IMR-90 (cell line): ENCODE results near the gene KIFAP3. TPM values are rescaled to one million over a fixed set of nuclear protein-coding genes. Genes with fewer than 3 reads are reported as not detected.
"Not testable (repeated sequence)": the region's sequence is repeated elsewhere in the genome, so short reads cannot be mapped to it uniquely, and the experiment has no call there.

ENCODE experiments used
- ATAC-seq: fragments of 200-7000 bp; cut with Tn5 transposase; 2 replicates; pipeline ENCODE4 v1.9.1; 2020; ENCODE audit warnings: low read depth, mild to moderate bottlenecking, moderate library complexity
- BruUV-seq: library from RNA; stranded (reverse); fragments of 400-500 nt; replicated peaks from 2 replicates; lab custom pipeline; 2021; lab: Mats Ljungman, UMichigan
- CTCF ChIA-PET: fragments of 300-600 bp; formaldehyde crosslinking; extraction: SDS; loops from one replicate; lab custom pipeline; 2021; ENCODE audit warnings: antibody characterized with exemption; lab: Yijun Ruan, JAX
- POLR2A ChIA-PET: fragments of 300-600 bp; sonication (Branson Sonifier 250); formaldehyde crosslinking; loops from one replicate; lab custom pipeline; 2022; ENCODE audit warnings: antibody characterized with exemption; ENCODE audit not compliant: unreplicated experiment; lab: Charles Lee
- DNase-seq: peaks from one replicate; pipeline ENCODE4 v3.0.0; 2013
- H2AFZ ChIP-seq: replicated peaks from 2 replicates; pipeline ENCODE3; 2013; ENCODE audit warnings: low read length, mild to moderate bottlenecking; ENCODE audit not compliant: poor library complexity
- H2AK5ac ChIP-seq: 2 replicates; pipeline ENCODE4 v1.6.1; 2013; ENCODE audit warnings: low read depth, low read length, inconsistent platforms
- H2AK9ac ChIP-seq: replicated peaks from 2 replicates; pipeline ENCODE3; 2013; ENCODE audit warnings: mild to moderate bottlenecking, low read depth, low read length, moderate library complexity; ENCODE audit not compliant: poor library complexity
- H2BK120ac ChIP-seq: 2 replicates; pipeline ENCODE4 v1.6.1; 2013; ENCODE audit warnings: low read depth, low read length, inconsistent platforms
- H2BK15ac ChIP-seq: 3 replicates; pipeline ENCODE4 v1.6.1; 2013; ENCODE audit warnings: low read depth, low read length, inconsistent platforms
- H2BK20ac ChIP-seq: 2 replicates; pipeline ENCODE4 v1.6.1; 2013; ENCODE audit warnings: low read depth, mild to moderate bottlenecking, inconsistent platforms, low read length, moderate library complexity
- H2BK5ac ChIP-seq: 2 replicates; pipeline ENCODE4 v1.6.1; 2013; ENCODE audit warnings: mild to moderate bottlenecking, low read depth, low read length, inconsistent platforms; ENCODE audit not compliant: poor library complexity, severe bottlenecking
- H3K14ac ChIP-seq: replicated peaks from 2 replicates; pipeline ENCODE4 v1.6.1; 2013; ENCODE audit warnings: low read depth, low read length, inconsistent platforms
- H3K18ac ChIP-seq: 2 replicates; pipeline ENCODE4 v1.6.1; 2013; ENCODE audit warnings: low read depth, low read length, control low read depth
- H3K23ac ChIP-seq: 2 replicates; pipeline ENCODE4 v1.6.1; 2013; ENCODE audit warnings: low read depth, low read length, inconsistent platforms
- H3K27ac ChIP-seq: 2 replicates; pipeline ENCODE4 v1.5.1; 2013; ENCODE audit warnings: mild to moderate bottlenecking, control low read depth, low read length; ENCODE audit not compliant: insufficient read depth
- H3K27me3 ChIP-seq: 2 replicates; pipeline ENCODE4 v1.6.1; 2013; ENCODE audit warnings: low read length; ENCODE audit not compliant: control insufficient read depth, insufficient read depth
- H3K36me3 ChIP-seq: 2 replicates; pipeline ENCODE4 v1.6.1; 2013; ENCODE audit warnings: low read length, mixed read lengths; ENCODE audit not compliant: control insufficient read depth, insufficient read depth
- H3K4ac ChIP-seq: 2 replicates; pipeline ENCODE4 v1.6.1; 2013; ENCODE audit warnings: low read depth, low read length, inconsistent platforms
- H3K4me1 ChIP-seq: 2 replicates; pipeline ENCODE4 v1.6.1; 2013; ENCODE audit warnings: low read length, mixed read lengths; ENCODE audit not compliant: control insufficient read depth, insufficient read depth
- H3K4me2 ChIP-seq: 2 replicates; pipeline ENCODE4 v1.6.1; 2013; ENCODE audit warnings: low read depth, mild to moderate bottlenecking, control low read depth, low read length, moderate library complexity
- H3K4me3 ChIP-seq: 2 replicates; pipeline ENCODE4 v1.5.1; 2013; ENCODE audit warnings: low read depth, mild to moderate bottlenecking, control low read depth, low read length, moderate library complexity; ENCODE audit not compliant: insufficient read depth
- H3K56ac ChIP-seq: 2 replicates; pipeline ENCODE4 v1.6.1; 2013; ENCODE audit warnings: low read length, inconsistent platforms; ENCODE audit not compliant: insufficient read depth; ENCODE audit errors: extremely low read depth
- H3K79me1 ChIP-seq, 2 experiments: 2 replicates each; pipeline ENCODE4 v1.6.1; 2013; ENCODE audit warnings: low read length in 2 of 2, inconsistent platforms in 1 of 2, low read depth in 1 of 2
- H3K9ac ChIP-seq: 2 replicates; pipeline ENCODE4 v1.6.1; 2013; ENCODE audit warnings: low read depth, low read length, control low read depth
- H3K9me1 ChIP-seq: 2 replicates; pipeline ENCODE4 v1.6.1; 2013; ENCODE audit warnings: low read length, inconsistent platforms; ENCODE audit not compliant: insufficient read depth
- H3K9me3 ChIP-seq: 2 replicates; pipeline ENCODE4 v1.6.1; 2013; ENCODE audit warnings: low read length; ENCODE audit not compliant: control insufficient read depth, insufficient read depth
- H4K20me1 ChIP-seq: 2 replicates; pipeline ENCODE4 v1.6.1; 2013; ENCODE audit warnings: low read length, inconsistent platforms; ENCODE audit not compliant: insufficient read depth
- H4K5ac ChIP-seq: 2 replicates; pipeline ENCODE4 v1.6.1; 2013; ENCODE audit warnings: mild to moderate bottlenecking, low read depth, low read length, control low read depth
- H4K8ac ChIP-seq, 2 experiments: 2 replicates each; pipeline ENCODE4 v1.6.1; 2013; ENCODE audit warnings: low read depth in 2 of 2, low read length in 2 of 2, control low read depth in 1 of 2, inconsistent platforms in 1 of 2
- H4K91ac ChIP-seq: 2 replicates; pipeline ENCODE4 v1.6.1; 2013; ENCODE audit warnings: low read depth, low read length, inconsistent platforms; ENCODE audit not compliant: insufficient read depth
- BHLHE40 ChIP-seq: fragments of 150-350 bp; IDR thresholded peaks from 2 replicates; pipeline ENCODE4 v1.6.1; 2016; ENCODE audit warnings: mild to moderate bottlenecking, low read depth, low read length
- CEBPB ChIP-seq: IDR thresholded peaks from 2 replicates; pipeline ENCODE4 v1.6.1; 2012; ENCODE audit warnings: low read depth, low read length, improper control_type of control experiment
- CHD1 ChIP-seq: IDR thresholded peaks from 2 replicates; pipeline ENCODE4 v1.6.1; 2012; ENCODE audit warnings: low read depth, low read length, improper control_type of control experiment
- SMC3 ChIP-seq: fragments of 150-350 bp; IDR thresholded peaks from 2 replicates; pipeline ENCODE4 v1.6.1; 2016; ENCODE audit warnings: low read depth, mild to moderate bottlenecking, antibody characterized with exemption, low read length, moderate library complexity
- WGBS, 2 experiments: methylation state at CpG; one replicate each; pipeline versions ENCODE4 v1.1.5 to v1.1.7; 2013; ENCODE audit warnings: missing lambda C conversion rate in 2 of 2; ENCODE audit not compliant: insufficient read length in 1 of 2; ENCODE audit errors: extremely low coverage in 2 of 2; 5-methylcytosine and 5-hydroxymethylcytosine counted together
- dilution Hi-C: fragments of 300-500 bp; cut with HindIII; formaldehyde crosslinking; loops from one replicate; pipeline ENCODE4 v1.14.3; 2018; ENCODE audit warnings: low sequenced_read_pairs; ENCODE audit not compliant: unreplicated experiment
- in situ Hi-C: fragments of 300-500 bp; cut with MboI; formaldehyde crosslinking; loops from 3 replicates; pipeline ENCODE4 v1.14.3; 2019; ENCODE audit warnings: low sequenced_read_pairs, inconsistent platforms, mixed read lengths
- intact Hi-C: fragments of 100-400 bp; cut with micrococcal nuclease; formaldehyde crosslinking; loops from 2 replicates; pipeline ENCODE4 v1.10.0; 2022
- polyA plus RNA-seq, 3 experiments: library from polyadenylated mRNA; depleted of rRNA; stranded (reverse); fragments of >200 nt; gene quantifications; 2 replicates each; pipeline ENCODE4 v1.2.3, GENCODE V29; 2012; ENCODE audit warnings: low replicate concordance in 1 of 3
- total RNA-seq: library from RNA; depleted of rRNA; stranded (reverse); fragments of >200 nt; gene quantifications from 2 replicates; pipeline ENCODE4 v1.2.3, GENCODE V29; 2012
- TF ChIP-seq, protein P1 (sequence below): fragments of 150-350 bp; IDR thresholded peaks from 2 replicates; pipeline ENCODE4 v1.6.1; 2016; ENCODE audit warnings: low read depth, mild to moderate bottlenecking, low read length, moderate library complexity, borderline replicate concordance

Gene KIFAP3
- total and polyA plus RNA-seq, 2 of the 4 experiments (the other 2 are of a cell fraction), result 10.5 to 10.9 TPM

DNA sequence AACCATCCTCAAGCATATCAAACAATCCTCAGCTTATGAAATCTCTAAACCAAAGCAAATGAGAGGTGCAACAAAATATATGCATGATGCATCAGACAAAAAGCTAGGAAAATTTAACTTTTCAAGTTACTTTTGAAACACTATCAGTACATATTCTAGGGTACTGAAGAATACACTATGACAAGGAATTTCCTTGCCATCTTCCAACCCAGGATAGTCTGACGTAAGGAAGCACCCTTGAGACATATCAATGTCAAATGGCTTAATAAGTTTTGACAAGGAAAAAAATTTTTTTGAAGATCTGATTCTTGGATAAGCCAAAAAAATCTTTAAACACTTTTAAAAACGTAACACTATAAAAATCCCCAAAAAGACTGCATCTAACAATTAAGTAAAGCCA is 64.9 kb downstream of the KIFAP3 start:
- Histone ChIP-seq H2BK20ac (no peak overlapping the region), H2BK15ac (no peak overlapping the region), H3K79me1 (no peaks in the 10 kb centered on the region), H3K23ac (no peak overlapping the region), H2BK120ac (no peak overlapping the region), H3K14ac (no peak overlapping the region), H4K91ac (no peak overlapping the region), H4K8ac (no peak overlapping the region), H3K9ac (no peak overlapping the region), H2AFZ (no peak overlapping the region), H4K20me1 (no peaks in the 10 kb centered on the region), H3K36me3 (no peaks in the 10 kb centered on the region), H3K9me1 (no peaks in the 10 kb centered on the region), H3K4me3 (no peak overlapping the region), H3K9me3 (no peaks in the 10 kb centered on the region), H2AK9ac (no peak overlapping the region), H3K56ac (no peak overlapping the region), H4K5ac (no peak overlapping the region), H3K4me2 (no peak overlapping the region), H2BK5ac (no peak overlapping the region), H3K27ac (no peak overlapping the region), H3K18ac (no peak overlapping the region), H3K4ac (no peak overlapping the region), H3K27me3 (no peaks in the 10 kb centered on the region), H2AK5ac (no peak overlapping the region), H3K4me1 (no peaks in the 10 kb centered on the region)
- intact Hi-C loops, result no loop called here
- no peak for DNase-seq
- BruUV-seq, result no TSS peak
- no CpG with 5 or more reads among the region's 2 CpGs for WGBS, 2 experiments
- ChIA-PET CTCF (interaction anchor here (0.6 kb wide), 1 partner anchor 524 kb away, joined by 3 read pairs; no protein-coding TSS in a partner anchor), POLR2A (no interaction called here)
- ATAC-seq, result no peak
- dilution Hi-C loops, result no loop called here
- TF ChIP-seq CEBPB (no peak), SMC3 (no peak), BHLHE40 (no peak), CHD1 (no peak)
- TF ChIP-seq, protein P1, sequence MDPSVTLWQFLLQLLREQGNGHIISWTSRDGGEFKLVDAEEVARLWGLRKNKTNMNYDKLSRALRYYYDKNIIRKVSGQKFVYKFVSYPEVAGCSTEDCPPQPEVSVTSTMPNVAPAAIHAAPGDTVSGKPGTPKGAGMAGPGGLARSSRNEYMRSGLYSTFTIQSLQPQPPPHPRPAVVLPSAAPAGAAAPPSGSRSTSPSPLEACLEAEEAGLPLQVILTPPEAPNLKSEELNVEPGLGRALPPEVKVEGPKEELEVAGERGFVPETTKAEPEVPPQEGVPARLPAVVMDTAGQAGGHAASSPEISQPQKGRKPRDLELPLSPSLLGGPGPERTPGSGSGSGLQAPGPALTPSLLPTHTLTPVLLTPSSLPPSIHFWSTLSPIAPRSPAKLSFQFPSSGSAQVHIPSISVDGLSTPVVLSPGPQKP, result no peak
- in situ Hi-C loops, result no loop called here

DNA sequence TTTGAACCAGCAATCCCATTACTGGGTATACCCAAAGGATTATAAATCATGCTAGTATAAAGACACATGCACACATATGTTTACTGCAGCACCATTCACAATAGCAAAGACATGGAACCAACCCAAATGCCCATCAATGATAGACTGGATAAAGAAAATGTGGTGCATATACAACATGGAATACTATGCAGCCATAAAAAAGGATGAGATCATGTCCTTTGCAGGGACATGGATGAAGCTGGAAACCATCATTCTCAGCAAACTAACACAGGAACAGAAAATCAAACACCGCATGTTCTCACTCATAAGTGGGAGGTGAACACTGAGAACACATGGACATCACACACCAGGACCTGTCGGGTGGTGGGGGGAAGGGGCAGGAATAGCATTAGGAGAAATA is 65.8 kb downstream of the KIFAP3 start:
- H2BK15ac ChIP-seq, H3K79me1 ChIP-seq, H4K20me1 ChIP-seq, dilution Hi-C loops, H4K91ac ChIP-seq, H2BK120ac ChIP-seq, H4K5ac ChIP-seq, intact Hi-C loops, BruUV-seq, H3K9me1 ChIP-seq, H3K4ac ChIP-seq, ATAC-seq, H4K8ac ChIP-seq, H2AFZ ChIP-seq, H3K9me3 ChIP-seq, H3K14ac ChIP-seq, H3K4me1 ChIP-seq, H3K4me3 ChIP-seq, in situ Hi-C loops, H3K27ac ChIP-seq, H3K9ac ChIP-seq, H2AK5ac ChIP-seq, POLR2A ChIA-PET, H3K23ac ChIP-seq, H2BK20ac ChIP-seq, H3K36me3 ChIP-seq, H3K4me2 ChIP-seq, DNase-seq, H2AK9ac ChIP-seq, H3K18ac ChIP-seq, H2BK5ac ChIP-seq, H3K56ac ChIP-seq, H3K27me3 ChIP-seq: not testable (repeated sequence)
- WGBS, 2 experiments, result no CpG with 5 or more reads among the region's 2 CpGs
- CTCF ChIA-PET, result interaction anchor here (0.7 kb wide), 1 partner anchor 956 kb away, joined by 3 read pairs; no protein-coding TSS in a partner anchor
